HG03108 (cell line): ENCODE results near the gene KAZN.

Experiments used
- ATAC-seq: cut with Tn5 transposase; IDR thresholded peaks from one replicate; pipeline ENCODE4 v1.9.1; 2021; ENCODE audit warnings: moderate library complexity; ENCODE audit not compliant: unreplicated experiment

KAZN gene

GRCh38 chr1:14706631-14707030 is 108.1 kb downstream of the KAZN start:
- ATAC-seq = no peak

- ATAC-seq = no peak
Measured at GRCh38 chr1:14707531-14708445, 109.3 kb downstream of the KAZN start.

GRCh38 chr1:14710331-14710730 is 111.8 kb downstream of the KAZN start:
- no peak for ATAC-seq

GRCh38 chr1:14712136-14712535 is 113.7 kb downstream of the KAZN start:
- ATAC-seq = no peak

GRCh38 chr1:14713077-14713476 is 114.6 kb downstream of the KAZN start:
- ATAC-seq = no peak

GRCh38 chr1:14715266-14715665 is 116.8 kb downstream of the KAZN start:
- no peak for ATAC-seq

- no peak for ATAC-seq
Measured at GRCh38 chr1:14715802-14716201, 117.3 kb downstream of the KAZN start.

- ATAC-seq = no peak
Measured at GRCh38 chr1:14716474-14716873, 118.0 kb downstream of the KAZN start.

- ATAC-seq = no peak
Measured at GRCh38 chr1:14718476-14718875, 120.0 kb downstream of the KAZN start.

GRCh38 chr1:14723401-14723800 is 124.9 kb downstream of the KAZN start:
- no peak for ATAC-seq

GRCh38 chr1:14724246-14724645 is 125.8 kb downstream of the KAZN start:
- ATAC-seq = no peak

GRCh38 chr1:14724678-14725077 is 126.2 kb downstream of the KAZN start:
- no peak for ATAC-seq

GRCh38 chr1:14725238-14725637 is 126.8 kb downstream of the KAZN start:
- ATAC-seq = no peak

GRCh38 chr1:14725695-14726094 is 127.2 kb downstream of the KAZN start:
- no peak for ATAC-seq

- ATAC-seq = no peak
Measured at GRCh38 chr1:14726606-14727005, 128.1 kb downstream of the KAZN start.

GRCh38 chr1:14728516-14728915 is 130.0 kb downstream of the KAZN start:
- ATAC-seq = no peak

GRCh38 chr1:14732728-14733047 is 134.2 kb downstream of the KAZN start:
- ATAC-seq = no peak

- ATAC-seq = no peak
Measured at GRCh38 chr1:14733048-14733778, 134.7 kb downstream of the KAZN start.

- ATAC-seq = no peak
Measured at GRCh38 chr1:14733779-14734140, 135.3 kb downstream of the KAZN start.

GRCh38 chr1:14735841-14736240 is 137.4 kb downstream of the KAZN start:
- no peak for ATAC-seq

- no peak for ATAC-seq
Measured at GRCh38 chr1:14737561-14738094, 139.1 kb downstream of the KAZN start.

GRCh38 chr1:14738235-14738634 is 139.8 kb downstream of the KAZN start:
- ATAC-seq = no peak
